Measurements from ENCODE around the gene SGMS1.

The SGMS1 gene

GRCh38 chr10:50351483-50352146 is 272.1 kb downstream of the SGMS1 start:
- TF ChIP-seq CTCF (IDR thresholded peaks at IDR 0.05; ENCODE audit: low read depth, low read length, poor library complexity, severe bottlenecking) = no peak
- TF ChIP-seq EZH2phosphoT487 (IDR thresholded peaks at IDR 0.05; ENCODE audit: borderline replicate concordance, low read length) = no peak
- peaks cover 73% of the 10 kb centered on the region for H3K79me2 ChIP-seq (ENCODE audit: control insufficient read depth, low read length)
- H4K20me1 ChIP-seq (ENCODE audit: control insufficient read depth, insufficient read depth, low read depth, low read length) = no peaks in the 10 kb centered on the region
- peaks cover 30% of the 10 kb centered on the region; the same call in 1 of the 2 replicates for H3K9me3 ChIP-seq (ENCODE audit: control insufficient read depth, insufficient read depth, low read length)
- H3K4me1 ChIP-seq (ENCODE audit: control insufficient read depth, low read length) = peaks cover 12% of the 10 kb centered on the region
- H3K36me3 ChIP-seq (ENCODE audit: control insufficient read depth, low read length) = peaks cover 51% of the 10 kb centered on the region
- H3K9me2 ChIP-seq (replicated peaks; ENCODE audit: control insufficient read depth, low read length) = no peaks in the 10 kb centered on the region
- no peak overlapping the region for H3K27ac ChIP-seq (ENCODE audit: low read depth, low read length)
- H3K4me3 ChIP-seq (ENCODE audit: low read length) = no peak overlapping the region
- no peak overlapping the region for H3K4me2 ChIP-seq (ENCODE audit: low read length)
- no peaks in the 10 kb centered on the region for H3F3A ChIP-seq (ENCODE audit: control insufficient read depth, insufficient read depth)
- no peaks in the 10 kb centered on the region for H3K27me3 ChIP-seq (ENCODE audit: control insufficient read depth, low read length)

GRCh38 chr10:50350366-50350765 is 273.4 kb downstream of the SGMS1 start:
- no peak overlapping the region for H3K4me3 ChIP-seq (ENCODE audit: low read length)
- no peak for TF ChIP-seq CTCF (IDR thresholded peaks at IDR 0.05; ENCODE audit: low read depth, low read length, poor library complexity, severe bottlenecking)
- TF ChIP-seq EZH2phosphoT487 (IDR thresholded peaks at IDR 0.05; ENCODE audit: borderline replicate concordance, low read length) = no peak
- no peaks in the 10 kb centered on the region for H3K27me3 ChIP-seq (ENCODE audit: control insufficient read depth, low read length)
- no peaks in the 10 kb centered on the region for H3F3A ChIP-seq (ENCODE audit: control insufficient read depth, insufficient read depth)
- H3K4me2 ChIP-seq (ENCODE audit: low read length) = no peak overlapping the region
- peaks cover 12% of the 10 kb centered on the region for H3K4me1 ChIP-seq (ENCODE audit: control insufficient read depth, low read length)
- peaks cover 46% of the 10 kb centered on the region for H3K36me3 ChIP-seq (ENCODE audit: control insufficient read depth, low read length)
- no peaks in the 10 kb centered on the region for H4K20me1 ChIP-seq (ENCODE audit: control insufficient read depth, insufficient read depth, low read depth, low read length)
- no peaks in the 10 kb centered on the region for H3K9me2 ChIP-seq (replicated peaks; ENCODE audit: control insufficient read depth, low read length)
- H3K27ac ChIP-seq (ENCODE audit: low read depth, low read length) = no peak overlapping the region
- H3K79me2 ChIP-seq (ENCODE audit: control insufficient read depth, low read length) = peaks cover 78% of the 10 kb centered on the region
- peaks cover 30% of the 10 kb centered on the region; the same call in 1 of the 2 replicates for H3K9me3 ChIP-seq (ENCODE audit: control insufficient read depth, insufficient read depth, low read length)

- Histone ChIP-seq H3K27me3 (ENCODE audit: control insufficient read depth, low read length) (no peaks in the 10 kb centered on the region), H4K20me1 (ENCODE audit: control insufficient read depth, insufficient read depth, low read depth, low read length) (no peaks in the 10 kb centered on the region), H3F3A (ENCODE audit: control insufficient read depth, insufficient read depth) (no peaks in the 10 kb centered on the region), H3K4me1 (ENCODE audit: control insufficient read depth, low read length) (peaks cover 12% of the 10 kb centered on the region), H3K9me3 (ENCODE audit: control insufficient read depth, insufficient read depth, low read length) (peaks cover 30% of the 10 kb centered on the region; the same call in 1 of the 2 replicates), H3K79me2 (ENCODE audit: control insufficient read depth, low read length) (peaks cover 78% of the 10 kb centered on the region), H3K9me2 (replicated peaks; ENCODE audit: control insufficient read depth, low read length) (no peaks in the 10 kb centered on the region), H3K36me3 (ENCODE audit: control insufficient read depth, low read length) (peaks cover 45% of the 10 kb centered on the region), H3K27ac (ENCODE audit: low read depth, low read length) (no peak overlapping the region), H3K4me2 (ENCODE audit: low read length) (no peak overlapping the region), H3K4me3 (ENCODE audit: low read length) (no peak overlapping the region)
- no peak for TF ChIP-seq EZH2phosphoT487 (IDR thresholded peaks at IDR 0.05; ENCODE audit: borderline replicate concordance, low read length)
- no peak for TF ChIP-seq CTCF (IDR thresholded peaks at IDR 0.05; ENCODE audit: low read depth, low read length, poor library complexity, severe bottlenecking)
Observed at GRCh38 chr10:50349554-50349953, 274.2 kb downstream of the SGMS1 start.

Data from DOHH2 (cell line).